ENCODE data around the gene RAB40C. TPM values are rescaled to one million over a fixed set of nuclear protein-coding genes. Genes with fewer than 3 reads are reported as not detected.

Gene RAB40C
- total and polyA plus RNA-seq, 2 donors from 2014 or later: 18.1 to 24.0 TPM

DNA sequence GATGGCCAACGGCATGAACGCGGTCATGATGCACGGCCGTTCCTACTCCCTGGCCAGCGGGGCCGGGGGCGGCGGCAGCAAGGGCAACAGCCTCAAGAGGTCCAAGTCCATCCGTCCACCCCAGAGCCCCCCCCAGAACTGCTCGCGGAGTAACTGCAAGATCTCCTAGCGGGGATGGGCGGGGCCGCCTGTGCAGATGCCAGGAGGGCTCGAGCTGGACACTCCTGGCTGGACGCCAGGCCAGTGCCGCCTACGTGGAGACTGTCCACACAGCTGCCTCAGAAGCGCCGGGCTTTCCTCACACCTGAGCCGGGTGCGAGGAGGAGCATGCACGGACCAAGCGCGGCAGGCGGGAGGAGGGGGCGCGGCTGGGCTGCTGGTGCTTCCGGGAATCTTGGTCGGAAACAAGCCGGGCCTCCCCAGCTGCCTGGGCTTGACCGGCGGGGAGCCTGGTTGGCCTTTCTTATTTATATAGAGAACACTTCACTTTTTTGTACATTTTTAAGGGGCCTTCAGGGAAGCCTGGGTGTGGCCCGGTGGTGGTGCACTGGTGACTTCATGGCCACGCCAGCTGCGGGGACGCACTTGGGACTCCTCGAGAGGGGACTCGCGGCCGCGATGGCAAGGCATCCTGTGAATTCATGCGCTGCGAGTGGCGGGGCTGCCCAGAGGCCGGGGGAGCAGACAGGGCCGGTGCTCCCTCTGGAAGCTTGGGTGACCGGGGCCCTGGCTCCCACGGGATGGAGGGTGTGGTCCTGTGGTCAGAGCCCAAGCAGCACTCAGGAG is 37.8 kb downstream of the RAB40C start:
- peak in 2 of 5 donors; percentile 69 to 85 for DNase-seq
- H3K36me3 ChIP-seq (ENCODE audit: control insufficient read depth in 2 of 3, insufficient read depth in 3 of 3, low read length in 3 of 3): peaks cover 0 to 6% (median 0%) of the 10 kb centered on the region in 3 donors
- H3K4me3 ChIP-seq (ENCODE audit: low read length in 3 of 3): no peak overlapping the region
- no peaks in the 10 kb centered on the region for H3K27me3 ChIP-seq (ENCODE audit: control insufficient read depth, insufficient read depth, low read length)
- no peak overlapping the region for H3K27ac ChIP-seq (ENCODE audit: low read depth in 2 of 2, low read length in 2 of 2)
- intact Hi-C loops (cut with DNase I): no loop called here
- no peak overlapping the region for H3K9ac ChIP-seq (ENCODE audit: low read length in 3 of 3)
- no peaks in the 10 kb centered on the region for H3K9me3 ChIP-seq (ENCODE audit: control insufficient read depth in 2 of 3, insufficient read depth in 1 of 3, low read length in 3 of 3)
- H3K4me1 ChIP-seq (ENCODE audit: control insufficient read depth in 2 of 3, insufficient read depth in 2 of 3, low read depth in 1 of 3, low read length in 3 of 3): peaks cover 0 to 25% (median 12%) of the 10 kb centered on the region in 3 donors
- TF ChIP-seq, protein P1, sequence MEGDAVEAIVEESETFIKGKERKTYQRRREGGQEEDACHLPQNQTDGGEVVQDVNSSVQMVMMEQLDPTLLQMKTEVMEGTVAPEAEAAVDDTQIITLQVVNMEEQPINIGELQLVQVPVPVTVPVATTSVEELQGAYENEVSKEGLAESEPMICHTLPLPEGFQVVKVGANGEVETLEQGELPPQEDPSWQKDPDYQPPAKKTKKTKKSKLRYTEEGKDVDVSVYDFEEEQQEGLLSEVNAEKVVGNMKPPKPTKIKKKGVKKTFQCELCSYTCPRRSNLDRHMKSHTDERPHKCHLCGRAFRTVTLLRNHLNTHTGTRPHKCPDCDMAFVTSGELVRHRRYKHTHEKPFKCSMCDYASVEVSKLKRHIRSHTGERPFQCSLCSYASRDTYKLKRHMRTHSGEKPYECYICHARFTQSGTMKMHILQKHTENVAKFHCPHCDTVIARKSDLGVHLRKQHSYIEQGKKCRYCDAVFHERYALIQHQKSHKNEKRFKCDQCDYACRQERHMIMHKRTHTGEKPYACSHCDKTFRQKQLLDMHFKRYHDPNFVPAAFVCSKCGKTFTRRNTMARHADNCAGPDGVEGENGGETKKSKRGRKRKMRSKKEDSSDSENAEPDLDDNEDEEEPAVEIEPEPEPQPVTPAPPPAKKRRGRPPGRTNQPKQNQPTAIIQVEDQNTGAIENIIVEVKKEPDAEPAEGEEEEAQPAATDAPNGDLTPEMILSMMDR (IDR thresholded peaks at IDR 0.05; ENCODE audit: borderline replicate concordance, extremely low read depth, insufficient read depth): no peak
- FAIRE-seq: no peak

DNA sequence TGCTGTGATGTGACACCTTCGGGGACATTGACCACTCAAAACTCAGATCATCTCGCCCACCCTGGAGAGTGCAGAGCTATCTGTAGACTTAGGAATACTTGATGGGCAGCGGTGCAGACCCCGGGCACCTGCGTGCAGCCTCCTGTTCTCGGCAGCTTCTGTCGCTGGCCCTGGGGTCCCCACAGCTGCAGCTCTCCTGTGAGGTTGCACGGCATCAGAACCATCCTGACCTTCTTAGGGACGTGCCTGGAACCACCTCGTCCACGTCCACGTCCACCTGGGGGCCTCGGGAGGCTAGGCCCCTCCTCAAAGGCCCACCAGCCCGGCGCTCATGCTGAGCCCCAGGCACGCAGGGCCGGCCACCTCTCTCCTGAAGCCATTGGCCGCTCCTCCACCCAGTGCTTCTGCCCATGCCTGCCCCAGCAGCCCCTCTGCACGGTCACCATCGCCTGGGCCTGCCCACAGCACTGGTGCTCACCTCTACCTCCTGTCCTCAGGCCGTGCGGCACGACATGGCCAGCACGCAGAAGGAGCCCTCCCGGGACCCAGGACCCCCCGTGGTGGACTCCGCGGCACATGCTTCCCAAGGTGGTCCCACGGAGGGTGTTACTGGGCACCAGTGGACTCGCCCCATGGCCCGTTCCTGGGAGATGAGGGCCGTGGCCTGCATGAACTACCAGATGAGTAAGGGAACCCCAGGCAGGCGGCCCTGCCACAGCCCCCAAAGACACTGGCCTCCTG is 38.6 kb downstream of the RAB40C start:
- no peak overlapping the region for H3K9ac ChIP-seq (ENCODE audit: low read length in 3 of 3)
- peaks cover 0 to 6% (median 0%) of the 10 kb centered on the region in 3 donors for H3K36me3 ChIP-seq (ENCODE audit: control insufficient read depth in 2 of 3, insufficient read depth in 3 of 3, low read length in 3 of 3)
- H3K27ac ChIP-seq (ENCODE audit: low read depth in 2 of 2, low read length in 2 of 2): peak overlapping the region in 1 of 2 donors; percentile 14
- H3K4me3 ChIP-seq (ENCODE audit: low read length in 3 of 3): no peak overlapping the region
- H3K27me3 ChIP-seq (ENCODE audit: control insufficient read depth, insufficient read depth, low read length): no peaks in the 10 kb centered on the region
- TF ChIP-seq, protein P1 (IDR thresholded peaks at IDR 0.05; ENCODE audit: borderline replicate concordance, extremely low read depth, insufficient read depth): no peak
- no peak for FAIRE-seq
- no peaks in the 10 kb centered on the region for H3K9me3 ChIP-seq (ENCODE audit: control insufficient read depth in 2 of 3, insufficient read depth in 1 of 3, low read length in 3 of 3)
- intact Hi-C loops (cut with DNase I): no loop called here
- H3K4me1 ChIP-seq (ENCODE audit: control insufficient read depth in 2 of 3, insufficient read depth in 2 of 3, low read depth in 1 of 3, low read length in 3 of 3): peaks cover 0 to 25% (median 12%) of the 10 kb centered on the region in 3 donors
- DNase-seq: peak in 2 of 5 donors; percentile 52 to 78

DNA sequence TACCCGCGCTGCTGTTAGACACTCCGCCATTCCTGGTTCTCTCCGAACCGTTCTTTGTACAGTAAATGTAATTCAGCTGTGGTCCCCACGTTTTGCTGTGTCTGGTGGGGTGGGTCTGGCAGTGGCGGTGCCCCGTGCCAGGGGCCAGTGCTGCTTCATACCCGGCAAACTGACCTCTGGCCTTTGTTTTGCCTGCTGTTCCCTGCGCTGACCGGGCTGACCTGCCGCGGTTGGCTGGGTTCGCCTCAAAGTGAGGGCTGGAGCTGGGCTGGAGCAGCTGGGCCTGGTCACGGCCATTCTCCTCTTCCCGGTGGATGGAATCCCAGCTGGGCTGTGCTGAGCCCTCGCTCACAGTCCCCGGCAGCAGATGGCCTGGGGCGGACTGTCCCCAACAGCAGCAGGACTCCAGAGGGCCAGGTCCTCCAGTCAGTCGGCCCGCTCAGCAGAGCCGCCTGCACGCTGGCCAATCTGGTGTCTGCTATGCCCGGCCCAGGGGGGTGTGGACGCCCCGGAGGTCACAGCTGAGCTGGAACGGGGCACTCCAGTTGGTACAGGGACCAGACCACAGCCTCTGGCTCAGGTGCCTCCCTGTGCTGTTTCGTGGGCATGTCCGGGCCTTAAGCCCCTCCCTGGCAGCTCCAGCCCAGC is 39.4 kb downstream of the RAB40C start:
- intact Hi-C loops (cut with DNase I): no loop called here
- peak in 4 of 5 donors; percentile 53 to 87 (median 65) for DNase-seq
- Histone ChIP-seq H3K4me3 (ENCODE audit: low read length in 3 of 3) (no peak overlapping the region), H3K27ac (ENCODE audit: low read depth in 2 of 2, low read length in 2 of 2) (peak overlapping the region in 1 of 2 donors; percentile 14), H3K9me3 (ENCODE audit: control insufficient read depth in 2 of 3, insufficient read depth in 1 of 3, low read length in 3 of 3) (no peaks in the 10 kb centered on the region), H3K4me1 (ENCODE audit: control insufficient read depth in 2 of 3, insufficient read depth in 2 of 3, low read depth in 1 of 3, low read length in 3 of 3) (peaks cover 0 to 25% (median 12%) of the 10 kb centered on the region in 3 donors), H3K27me3 (ENCODE audit: control insufficient read depth, insufficient read depth, low read length) (no peaks in the 10 kb centered on the region), H3K36me3 (ENCODE audit: control insufficient read depth in 2 of 3, insufficient read depth in 3 of 3, low read length in 3 of 3) (peaks cover 0 to 6% (median 0%) of the 10 kb centered on the region in 3 donors), H3K9ac (ENCODE audit: low read length in 3 of 3) (no peak overlapping the region)
- no peak for FAIRE-seq
- TF ChIP-seq, protein P1 (IDR thresholded peaks at IDR 0.05; ENCODE audit: borderline replicate concordance, extremely low read depth, insufficient read depth): no peak

Measured in kidney (tissue), 14 donors.